Osteoblast (primary cell): ENCODE measurements around the gene TEKT5. TPM values are rescaled to one million over a fixed set of nuclear protein-coding genes. Genes with fewer than 3 reads are reported as not detected.
A peak's percentile ranks its signal among the peaks of the same experiment; 100 is the strongest.

Experiments used
- DNase-seq: peaks from one replicate; pipeline ENCODE4 v3.0.0; 2011; ENCODE audit warnings: low spot score, mixed read lengths; ENCODE audit not compliant: insufficient read length; ENCODE audit errors: missing footprints
- H2AFZ ChIP-seq: 2 replicates; pipeline ENCODE4 v1.6.0; 2011; ENCODE audit warnings: mild to moderate bottlenecking, low read length
- H3K27ac ChIP-seq: 2 replicates; pipeline ENCODE4 v1.5.1; 2011; ENCODE audit warnings: mild to moderate bottlenecking, low read depth, low read length, moderate library complexity
- H3K27me3 ChIP-seq: 2 replicates; pipeline ENCODE4 v1.6.0; 2012; ENCODE audit warnings: mild to moderate bottlenecking, control low read depth, inconsistent platforms, low read length, moderate library complexity; ENCODE audit not compliant: insufficient read depth
- H3K36me3 ChIP-seq: 2 replicates; pipeline ENCODE4 v1.5.1; 2011; ENCODE audit warnings: mild to moderate bottlenecking, low read length, control low read depth, moderate library complexity; ENCODE audit not compliant: insufficient read depth
- H3K4me1 ChIP-seq: 2 replicates; pipeline ENCODE4 v1.5.1; 2011; ENCODE audit warnings: mild to moderate bottlenecking, low read length, control low read depth, moderate library complexity; ENCODE audit not compliant: insufficient read depth
- H3K4me2 ChIP-seq: 2 replicates; pipeline ENCODE4 v1.6.0; 2011; ENCODE audit warnings: mild to moderate bottlenecking, low read length; ENCODE audit not compliant: insufficient read depth
- H3K4me3 ChIP-seq: fragments of 200-600 bp; sonication (generic); 3 replicates; pipeline ENCODE4 v1.5.1; 2012; ENCODE audit warnings: mild to moderate bottlenecking, low read length, inconsistent platforms; ENCODE audit not compliant: insufficient read depth
- H3K79me2 ChIP-seq: 2 replicates; pipeline ENCODE4 v1.6.0; 2012; ENCODE audit warnings: mild to moderate bottlenecking, low read length, control low read depth, inconsistent platforms; ENCODE audit not compliant: insufficient read depth
- H3K9me3 ChIP-seq: 2 replicates; pipeline ENCODE4 v1.5.1; 2011; ENCODE audit warnings: low read depth, low read length, control low read depth
- H4K20me1 ChIP-seq: 2 replicates; pipeline ENCODE4 v1.6.0; 2012; ENCODE audit warnings: mild to moderate bottlenecking, low read length, control low read depth; ENCODE audit not compliant: insufficient read depth
- total RNA-seq: library from RNA; depleted of rRNA; stranded (reverse); fragments of >200 nt; gene quantifications from 2 replicates; pipeline ENCODE4 v1.2.3, GENCODE V29; 2012
- TF ChIP-seq, protein P1 (sequence below): IDR thresholded peaks from 2 replicates; pipeline ENCODE4 v1.5.1; 2011; ENCODE audit warnings: mild to moderate bottlenecking, low read depth, low read length, moderate library complexity; ENCODE audit errors: extremely low read depth

TEKT5 gene
- total RNA-seq, 1 donor: 0.36 TPM

DNA sequence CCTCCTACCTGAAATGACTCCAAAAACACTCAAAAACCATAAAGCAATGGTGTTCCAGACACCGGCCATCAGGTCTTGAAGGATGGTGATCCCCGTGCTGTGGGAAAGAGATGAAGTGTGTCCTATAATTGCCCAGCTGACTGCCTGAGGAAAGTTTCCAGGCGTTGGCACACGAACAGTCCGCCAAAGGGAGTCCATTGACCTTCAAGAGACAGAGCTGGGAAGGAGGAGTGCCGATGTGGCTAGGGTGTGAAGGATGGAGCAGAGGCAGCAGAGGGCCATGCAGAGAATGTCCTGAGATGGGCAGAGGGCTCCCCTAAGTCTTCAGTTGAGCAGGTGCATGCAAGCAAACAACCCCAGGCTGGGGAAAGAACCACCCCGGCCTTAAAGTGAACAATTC, 37.1 kb upstream of the TEKT5 start:
- peak; percentile 79 for DNase-seq
- TF ChIP-seq, protein P1, sequence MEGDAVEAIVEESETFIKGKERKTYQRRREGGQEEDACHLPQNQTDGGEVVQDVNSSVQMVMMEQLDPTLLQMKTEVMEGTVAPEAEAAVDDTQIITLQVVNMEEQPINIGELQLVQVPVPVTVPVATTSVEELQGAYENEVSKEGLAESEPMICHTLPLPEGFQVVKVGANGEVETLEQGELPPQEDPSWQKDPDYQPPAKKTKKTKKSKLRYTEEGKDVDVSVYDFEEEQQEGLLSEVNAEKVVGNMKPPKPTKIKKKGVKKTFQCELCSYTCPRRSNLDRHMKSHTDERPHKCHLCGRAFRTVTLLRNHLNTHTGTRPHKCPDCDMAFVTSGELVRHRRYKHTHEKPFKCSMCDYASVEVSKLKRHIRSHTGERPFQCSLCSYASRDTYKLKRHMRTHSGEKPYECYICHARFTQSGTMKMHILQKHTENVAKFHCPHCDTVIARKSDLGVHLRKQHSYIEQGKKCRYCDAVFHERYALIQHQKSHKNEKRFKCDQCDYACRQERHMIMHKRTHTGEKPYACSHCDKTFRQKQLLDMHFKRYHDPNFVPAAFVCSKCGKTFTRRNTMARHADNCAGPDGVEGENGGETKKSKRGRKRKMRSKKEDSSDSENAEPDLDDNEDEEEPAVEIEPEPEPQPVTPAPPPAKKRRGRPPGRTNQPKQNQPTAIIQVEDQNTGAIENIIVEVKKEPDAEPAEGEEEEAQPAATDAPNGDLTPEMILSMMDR: no peak
- H3K79me2 ChIP-seq: no peaks in the 10 kb centered on the region
- no peaks in the 10 kb centered on the region for H4K20me1 ChIP-seq
- no peak overlapping the region for H2AFZ ChIP-seq
- H3K4me2 ChIP-seq: no peak overlapping the region
- no peaks in the 10 kb centered on the region for H3K27me3 ChIP-seq
- no peak overlapping the region for H3K4me3 ChIP-seq
- no peaks in the 10 kb centered on the region for H3K9me3 ChIP-seq
- H3K4me1 ChIP-seq: peaks cover 6% of the 10 kb centered on the region
- H3K36me3 ChIP-seq: no peaks in the 10 kb centered on the region
- H3K27ac ChIP-seq: no peak overlapping the region

DNA sequence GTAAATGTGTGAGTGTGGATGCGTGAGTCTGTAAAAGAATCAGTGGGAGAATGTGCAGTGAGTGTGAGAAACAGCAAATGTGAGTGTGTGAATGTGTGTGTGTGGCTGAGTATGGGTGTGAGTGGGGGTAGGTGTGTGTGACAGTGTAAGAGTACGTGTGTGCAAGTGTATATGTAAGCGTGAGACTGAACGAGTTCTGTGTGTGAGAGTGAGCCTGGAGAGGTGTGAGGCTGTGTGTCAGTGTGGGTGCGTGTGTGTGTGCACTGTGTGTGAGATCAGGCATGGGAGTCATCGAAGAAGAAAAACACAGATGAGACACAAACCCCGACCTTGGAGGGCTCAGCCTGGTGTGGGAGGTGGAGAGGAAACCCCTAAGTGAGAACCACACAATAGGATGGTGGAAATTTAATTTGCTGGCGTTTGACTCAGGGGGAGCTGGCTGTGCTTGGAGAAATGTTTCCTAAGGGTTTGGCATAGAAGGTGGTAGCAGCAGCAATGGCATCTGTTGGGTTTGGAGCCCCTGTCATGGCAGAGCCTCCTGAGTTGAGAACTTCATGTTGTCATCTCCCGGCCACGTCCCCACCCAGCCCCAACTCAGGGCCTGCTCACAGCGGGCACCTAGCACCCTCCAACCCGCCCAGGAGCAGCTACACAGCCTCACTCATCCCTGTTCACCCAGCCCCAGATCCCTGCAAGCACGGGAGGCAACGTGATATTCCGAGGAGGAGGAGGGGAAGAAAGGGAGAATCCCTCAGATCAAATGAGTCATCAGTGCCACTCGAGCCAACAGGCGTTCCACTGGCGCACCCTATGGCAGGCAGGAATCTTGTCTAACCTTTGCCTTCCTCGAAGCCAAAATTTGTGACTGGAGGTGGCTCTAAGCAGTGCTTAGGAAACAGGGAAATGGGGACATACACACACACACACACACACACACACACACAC, 34.6 kb upstream of the TEKT5 start:
- H3K4me2 ChIP-seq: peak overlapping the region; percentile 24
- H4K20me1 ChIP-seq: no peaks in the 10 kb centered on the region
- H3K4me1 ChIP-seq: peaks cover 5% of the 10 kb centered on the region
- peak overlapping the region; percentile 62 for H2AFZ ChIP-seq
- TF ChIP-seq, protein P1: no peak
- DNase-seq: peak; percentile 78
- no peaks in the 10 kb centered on the region for H3K36me3 ChIP-seq
- no peaks in the 10 kb centered on the region for H3K27me3 ChIP-seq
- H3K9me3 ChIP-seq: no peaks in the 10 kb centered on the region
- no peak overlapping the region for H3K4me3 ChIP-seq
- H3K79me2 ChIP-seq: no peaks in the 10 kb centered on the region
- H3K27ac ChIP-seq: no peak overlapping the region

DNA sequence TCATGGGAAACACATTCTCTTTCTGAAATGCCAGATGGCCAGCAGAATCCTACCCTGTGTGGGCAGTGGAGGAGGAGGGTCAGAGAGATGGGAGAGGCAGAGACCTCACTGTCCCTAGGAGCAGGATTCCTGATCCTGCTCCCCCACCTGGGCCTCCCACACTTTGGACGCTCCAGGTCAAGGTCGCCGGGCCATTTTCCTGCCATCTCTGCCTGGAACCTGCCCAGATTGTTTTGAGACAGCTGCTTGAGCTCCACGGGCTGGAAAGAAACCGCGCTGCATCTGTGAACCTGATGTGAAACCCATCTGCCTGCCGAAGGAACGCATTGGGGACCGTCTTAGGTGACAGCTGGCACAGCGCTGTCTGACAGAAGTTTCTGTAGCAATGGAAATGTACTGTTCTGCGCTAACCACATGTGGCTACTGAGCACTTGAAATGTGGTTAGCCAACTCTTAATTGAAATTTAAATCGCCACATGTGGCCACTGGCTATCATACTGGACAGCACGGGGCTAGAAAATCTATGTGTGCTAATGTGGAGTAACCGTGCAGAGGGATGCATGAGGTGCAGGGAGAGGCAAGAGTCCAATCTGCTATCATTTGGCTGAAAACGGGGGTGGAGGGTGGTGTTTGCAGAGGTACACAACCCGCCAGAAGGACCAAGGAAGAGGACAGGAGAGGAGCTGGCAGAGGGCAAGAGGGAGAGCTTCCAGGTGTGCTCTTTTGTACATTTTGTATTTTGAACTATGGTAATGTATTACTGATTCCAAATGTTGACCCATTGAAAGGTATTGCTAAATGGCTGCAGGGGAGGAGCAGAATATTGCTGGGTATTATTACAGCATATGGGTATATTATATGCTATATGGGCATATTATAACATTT, 33.5 kb upstream of the TEKT5 start:
- no peak for DNase-seq

More for the DNA sequence above, 33.5 kb upstream of the TEKT5 start:
- Histone ChIP-seq H3K4me1 (peaks cover 5% of the 10 kb centered on the region), H4K20me1 (no peaks in the 10 kb centered on the region), H2AFZ (no peak overlapping the region), H3K36me3 (no peaks in the 10 kb centered on the region), H3K27ac (no peak overlapping the region), H3K4me2 (no peak overlapping the region), H3K27me3 (no peaks in the 10 kb centered on the region), H3K79me2 (no peaks in the 10 kb centered on the region), H3K9me3 (no peaks in the 10 kb centered on the region), H3K4me3 (no peak overlapping the region)
- TF ChIP-seq, protein P1: no peak
